DND-41 (cell line): Measurements from ENCODE around the gene ANKRD11.

Source experiments
- ATAC-seq: fragments of 200-7000 bp; cut with Tn5 transposase; 3 replicates; pipeline ENCODE4 v1.9.1; 2021; ENCODE audit warnings: low read depth; ENCODE audit not compliant: insufficient read depth
- DNase-seq: peaks from one replicate; pipeline ENCODE4 v3.0.0-alpha.2; 2020
- H2AFZ ChIP-seq: 2 replicates; pipeline ENCODE4 v1.6.0; 2012; ENCODE audit warnings: low read depth, low read length
- H3K27ac ChIP-seq: 2 replicates; pipeline ENCODE4 v1.5.1; 2012; ENCODE audit warnings: low read length, inconsistent platforms
- H3K27me3 ChIP-seq: fragments of 200-600 bp; sonication (generic); 2 replicates; pipeline ENCODE4 v1.6.0; 2012; ENCODE audit warnings: low read length, mild to moderate bottlenecking, inconsistent platforms; ENCODE audit not compliant: insufficient read depth, poor library complexity
- H3K36me3 ChIP-seq: 2 replicates; pipeline ENCODE4 v1.5.1; 2012; ENCODE audit warnings: low read length, inconsistent platforms; ENCODE audit not compliant: insufficient read depth
- H3K4me1 ChIP-seq: 2 replicates; pipeline ENCODE4 v1.5.1; 2012; ENCODE audit warnings: mild to moderate bottlenecking, low read length; ENCODE audit not compliant: insufficient read depth
- H3K4me2 ChIP-seq: 2 replicates; pipeline ENCODE4 v1.6.0; 2012; ENCODE audit warnings: mild to moderate bottlenecking, moderate library complexity, low read length, inconsistent platforms; ENCODE audit not compliant: insufficient read depth
- H3K4me3 ChIP-seq, 2 experiments: fragments of 200-600 bp in 1 of 2; shearing (Covaris generic) in 1 of 2; 2 replicates each; pipeline ENCODE4 v1.5.1; 2012 to 2016; ENCODE audit warnings: inconsistent platforms in 2 of 2, low read length in 2 of 2, mild to moderate bottlenecking in 2 of 2, low read depth in 1 of 2, moderate library complexity in 1 of 2
- H3K79me2 ChIP-seq: 2 replicates; pipeline ENCODE4 v1.6.0; 2012; ENCODE audit warnings: low read length, inconsistent platforms; ENCODE audit not compliant: insufficient read depth
- H3K9ac ChIP-seq: 2 replicates; pipeline ENCODE4 v1.6.0; 2012; ENCODE audit warnings: low read depth, mild to moderate bottlenecking, inconsistent platforms, low read length, moderate library complexity
- H3K9me3 ChIP-seq: 2 replicates; pipeline ENCODE4 v1.5.1; 2012; ENCODE audit warnings: low read length, moderate library complexity, mild to moderate bottlenecking, inconsistent platforms; ENCODE audit not compliant: insufficient read depth, severe bottlenecking
- H4K20me1 ChIP-seq: 2 replicates; pipeline ENCODE4 v1.6.0; 2012; ENCODE audit warnings: low read length; ENCODE audit not compliant: insufficient read depth
- EZH2 ChIP-seq: IDR thresholded peaks from 3 replicates; pipeline ENCODE4 v1.6.1; 2012; ENCODE audit warnings: borderline replicate concordance, low read depth, mild to moderate bottlenecking, moderate library complexity, low read length, inconsistent platforms; ENCODE audit not compliant: severe bottlenecking
- TF ChIP-seq, protein P1 (sequence below): IDR thresholded peaks from 2 replicates; pipeline ENCODE4 v1.5.1; 2012; ENCODE audit warnings: borderline replicate concordance, low read length, moderate library complexity, mild to moderate bottlenecking; ENCODE audit not compliant: poor library complexity, severe bottlenecking; ENCODE audit errors: extremely low read depth

ANKRD11 gene

DNA sequence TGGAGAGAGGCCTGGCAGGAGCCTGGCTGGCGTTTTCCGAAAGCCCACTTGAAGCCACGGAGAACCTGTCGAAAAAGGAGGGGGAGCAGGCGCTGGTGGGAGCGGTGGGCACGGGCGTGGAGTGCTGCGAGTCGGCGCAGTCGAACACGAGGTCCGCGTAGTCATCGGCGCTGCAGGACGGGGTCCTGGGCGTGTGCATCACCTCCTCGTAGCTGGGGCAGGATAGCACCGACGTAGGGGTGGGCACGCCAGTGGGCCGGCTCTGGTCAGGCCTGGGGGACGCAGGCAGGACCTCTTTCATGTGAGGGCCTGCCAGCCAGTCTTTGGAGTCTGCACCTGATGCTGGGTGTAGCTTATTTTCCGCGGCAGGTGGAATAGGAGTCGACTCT lies 209.2 kb downstream of the ANKRD11 start:
- Histone ChIP-seq H3K27me3 (no peaks in the 10 kb centered on the region), H3K9me3 (no peaks in the 10 kb centered on the region), H3K36me3 (peaks cover 92% of the 10 kb centered on the region), H3K79me2 (peaks cover 57% of the 10 kb centered on the region), H4K20me1 (peaks cover 60% of the 10 kb centered on the region), H3K4me1 (no peaks in the 10 kb centered on the region), H3K4me2 (no peak overlapping the region), H3K9ac (no peak overlapping the region), H3K27ac (no peak overlapping the region), H2AFZ (no peak overlapping the region), H3K4me3 (no peak overlapping the region)
- ATAC-seq (no peak), DNase-seq (no peak)
- TF ChIP-seq, protein P1, sequence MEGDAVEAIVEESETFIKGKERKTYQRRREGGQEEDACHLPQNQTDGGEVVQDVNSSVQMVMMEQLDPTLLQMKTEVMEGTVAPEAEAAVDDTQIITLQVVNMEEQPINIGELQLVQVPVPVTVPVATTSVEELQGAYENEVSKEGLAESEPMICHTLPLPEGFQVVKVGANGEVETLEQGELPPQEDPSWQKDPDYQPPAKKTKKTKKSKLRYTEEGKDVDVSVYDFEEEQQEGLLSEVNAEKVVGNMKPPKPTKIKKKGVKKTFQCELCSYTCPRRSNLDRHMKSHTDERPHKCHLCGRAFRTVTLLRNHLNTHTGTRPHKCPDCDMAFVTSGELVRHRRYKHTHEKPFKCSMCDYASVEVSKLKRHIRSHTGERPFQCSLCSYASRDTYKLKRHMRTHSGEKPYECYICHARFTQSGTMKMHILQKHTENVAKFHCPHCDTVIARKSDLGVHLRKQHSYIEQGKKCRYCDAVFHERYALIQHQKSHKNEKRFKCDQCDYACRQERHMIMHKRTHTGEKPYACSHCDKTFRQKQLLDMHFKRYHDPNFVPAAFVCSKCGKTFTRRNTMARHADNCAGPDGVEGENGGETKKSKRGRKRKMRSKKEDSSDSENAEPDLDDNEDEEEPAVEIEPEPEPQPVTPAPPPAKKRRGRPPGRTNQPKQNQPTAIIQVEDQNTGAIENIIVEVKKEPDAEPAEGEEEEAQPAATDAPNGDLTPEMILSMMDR = no peak
- no peak for TF ChIP-seq EZH2

DNA sequence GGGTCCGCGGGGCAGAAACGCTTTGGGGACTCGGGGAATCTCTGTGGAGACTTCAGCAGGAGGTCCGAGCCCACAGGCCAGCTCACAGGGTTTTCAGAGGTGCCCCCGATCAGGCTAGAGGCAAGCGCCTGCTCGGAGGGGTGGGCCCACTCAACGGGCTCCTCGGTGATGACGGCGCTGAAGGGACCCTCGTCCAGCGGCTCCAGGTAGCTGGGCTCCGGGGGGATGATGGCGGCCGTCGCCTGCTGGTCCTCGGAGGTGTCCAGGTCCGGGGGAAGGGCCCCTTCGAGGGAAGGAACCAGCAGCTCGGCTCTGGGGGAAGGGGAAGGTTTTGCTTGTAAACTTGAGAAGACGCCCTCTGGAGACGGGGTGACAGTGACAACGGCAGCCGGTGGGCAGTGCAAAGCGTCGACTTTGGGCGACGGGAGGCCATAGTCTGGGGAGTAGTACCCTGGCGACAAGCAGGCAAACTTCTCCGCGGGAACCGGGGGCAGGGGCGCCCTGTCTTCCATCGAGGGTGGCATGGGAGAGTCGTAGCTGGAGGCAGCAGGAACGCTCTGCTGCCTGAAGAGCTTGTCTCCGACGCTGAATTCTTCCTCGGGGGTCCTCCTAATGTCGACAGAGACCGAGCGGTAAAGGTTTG lies 209.7 kb downstream of the ANKRD11 start:
- Histone ChIP-seq H4K20me1 (peaks cover 60% of the 10 kb centered on the region), H3K27ac (no peak overlapping the region), H3K4me1 (no peaks in the 10 kb centered on the region), H3K4me3 (no peak overlapping the region), H3K36me3 (peaks cover 92% of the 10 kb centered on the region), H3K27me3 (no peaks in the 10 kb centered on the region), H3K9me3 (no peaks in the 10 kb centered on the region), H2AFZ (no peak overlapping the region), H3K9ac (no peak overlapping the region), H3K4me2 (no peak overlapping the region), H3K79me2 (peaks cover 59% of the 10 kb centered on the region)
- DNase-seq (no peak), ATAC-seq (no peak)
- TF ChIP-seq, protein P1 = no peak
- no peak for TF ChIP-seq EZH2

DNA sequence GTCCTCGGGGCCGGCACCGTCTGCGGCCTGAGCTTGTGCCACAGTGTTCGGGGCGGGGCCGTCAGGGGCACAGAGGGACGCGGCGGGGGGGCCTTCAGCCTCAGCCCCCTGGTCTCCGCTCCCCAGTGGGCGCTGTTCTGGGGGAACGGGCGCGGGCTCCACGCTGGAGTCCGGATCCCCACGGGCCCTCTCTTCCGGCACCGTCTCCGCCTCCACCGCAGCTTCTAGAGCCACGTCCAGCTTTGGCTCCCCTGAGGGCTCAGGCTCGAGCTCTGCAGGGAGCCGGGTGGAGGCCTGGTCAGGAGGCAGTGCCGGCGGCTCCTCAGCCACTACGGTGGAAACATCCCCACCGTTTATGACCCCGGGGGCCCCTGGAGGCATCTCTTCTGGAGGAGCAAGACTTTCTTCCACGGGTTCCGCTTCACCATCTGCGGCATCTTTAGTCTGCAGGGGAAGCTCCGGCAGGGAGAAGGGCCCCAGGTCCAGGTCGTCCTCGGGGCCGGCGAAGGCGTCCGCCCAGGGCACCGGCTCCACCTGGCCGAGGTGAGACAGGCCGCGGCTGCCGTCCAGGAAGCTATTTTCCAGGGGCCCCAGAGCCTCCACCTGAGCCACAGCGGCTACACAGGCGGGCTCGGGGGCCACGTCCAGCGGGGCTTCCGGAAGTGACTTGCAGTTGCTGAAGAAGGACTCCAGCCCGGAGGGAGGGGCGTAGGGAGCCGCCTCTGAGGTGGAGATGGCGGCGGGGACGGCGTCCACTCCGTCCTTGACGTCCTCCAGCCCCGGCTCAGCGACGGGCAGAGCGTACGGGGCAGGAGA lies 210.5 kb downstream of the ANKRD11 start:
- Histone ChIP-seq H3K27me3 (no peaks in the 10 kb centered on the region), H4K20me1 (peaks cover 62% of the 10 kb centered on the region), H3K4me3 (no peak overlapping the region), H3K79me2 (peaks cover 63% of the 10 kb centered on the region), H3K27ac (no peak overlapping the region), H2AFZ (no peak overlapping the region), H3K4me2 (no peak overlapping the region), H3K9me3 (no peaks in the 10 kb centered on the region), H3K9ac (no peak overlapping the region), H3K36me3 (peaks cover 92% of the 10 kb centered on the region), H3K4me1 (no peaks in the 10 kb centered on the region)
- DNase-seq = no peak
- no peak for ATAC-seq
- TF ChIP-seq, protein P1 = no peak
- TF ChIP-seq EZH2 = no peak
